NCI-H146 treated with DMSO at 0.1 percent for 48 hours (cell line): ENCODE results near the gene ZNRF1.
"Not testable (repeated sequence)": the region's sequence is repeated elsewhere in the genome, so short reads cannot be mapped to it uniquely, and the experiment has no call there.

Experiments used
- DNase-seq: peaks from one replicate; lab custom pipeline; 2025; ENCODE audit not compliant: unreplicated experiment; lab: John Stamatoyannopoulos, UW

The ZNRF1 gene

DNA sequence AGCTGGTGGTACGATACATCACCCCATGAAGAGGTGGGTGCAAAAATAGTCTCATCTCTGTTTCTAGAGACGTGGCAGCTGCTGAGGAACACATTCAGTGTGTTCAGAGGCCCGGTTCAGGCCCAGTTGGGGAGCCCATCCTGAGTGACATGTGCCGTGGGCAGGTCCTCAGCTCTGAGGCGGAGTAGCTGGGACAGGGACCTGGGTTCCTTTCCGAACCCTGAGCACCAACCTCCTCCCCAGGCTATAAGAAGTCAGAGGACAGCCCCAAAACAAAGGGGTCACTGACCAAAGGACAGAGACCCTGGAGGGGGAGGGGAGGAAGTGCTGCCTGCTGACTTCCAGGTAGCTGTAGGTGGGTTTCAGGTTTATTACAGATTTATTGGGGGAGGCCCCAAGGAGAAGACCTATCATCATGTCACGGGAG is 112.7 kb downstream of the ZNRF1 start:
- no peak for DNase-seq

- no peak for DNase-seq
Observed at GRCh38 chr16:75111961-75112733, 113.3 kb downstream of the ZNRF1 start.

- no peak for DNase-seq
Observed at GRCh38 chr16:75112734-75113491, 114.1 kb downstream of the ZNRF1 start.

- DNase-seq, result no peak
Observed at GRCh38 chr16:75113541-75114121, 114.8 kb downstream of the ZNRF1 start.

DNA sequence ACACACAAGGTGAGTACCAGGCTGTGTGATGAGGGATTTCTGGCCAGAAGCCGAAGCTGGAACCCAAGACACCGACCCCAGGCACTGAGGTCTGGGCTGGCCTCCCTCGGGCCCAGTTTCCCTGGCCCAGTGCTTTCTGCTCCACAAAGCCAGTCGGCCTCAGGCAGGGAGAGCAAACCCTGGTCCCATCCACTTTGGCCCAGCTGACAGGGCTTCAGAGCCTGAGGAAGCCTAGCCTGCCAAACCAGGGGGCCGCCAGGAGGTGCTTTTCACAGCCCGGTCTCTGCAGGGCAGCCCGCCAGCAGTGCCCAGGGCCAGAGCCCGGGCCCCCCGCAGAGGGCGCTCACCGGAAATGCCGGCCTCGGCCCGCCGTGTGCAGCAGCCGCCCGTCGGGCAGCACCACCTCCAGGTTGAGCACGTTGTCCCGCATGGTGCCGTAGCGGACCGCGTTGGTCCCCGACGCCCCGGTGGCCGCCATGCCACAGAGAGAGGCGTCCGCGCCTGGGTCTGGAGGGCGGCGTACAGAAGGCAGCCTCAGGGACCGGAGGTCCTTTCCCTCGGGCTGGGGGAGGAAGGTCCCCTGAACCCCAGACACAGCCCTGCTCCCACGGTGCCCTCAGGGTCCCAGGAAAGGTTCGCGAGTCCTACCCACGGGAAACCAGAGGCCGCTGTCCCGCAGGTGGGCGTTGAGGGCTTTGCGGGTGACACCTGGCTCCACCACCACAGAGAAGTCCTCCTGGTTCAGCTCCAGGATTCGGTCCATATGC is 115.5 kb downstream of the ZNRF1 start:
- DNase-seq, result no peak

GRCh38 chr16:75114946-75115825 is 116.4 kb downstream of the ZNRF1 start:
- DNase-seq, result no peak

GRCh38 chr16:75116081-75116910 is 117.5 kb downstream of the ZNRF1 start, which contains the start of gene LDHD:
TSS of gene LDHD (minus strand) at chr16:75116780. CDS start at chr16:75116720, 60 bp downstream.
- DNase-seq, result no peak

DNA sequence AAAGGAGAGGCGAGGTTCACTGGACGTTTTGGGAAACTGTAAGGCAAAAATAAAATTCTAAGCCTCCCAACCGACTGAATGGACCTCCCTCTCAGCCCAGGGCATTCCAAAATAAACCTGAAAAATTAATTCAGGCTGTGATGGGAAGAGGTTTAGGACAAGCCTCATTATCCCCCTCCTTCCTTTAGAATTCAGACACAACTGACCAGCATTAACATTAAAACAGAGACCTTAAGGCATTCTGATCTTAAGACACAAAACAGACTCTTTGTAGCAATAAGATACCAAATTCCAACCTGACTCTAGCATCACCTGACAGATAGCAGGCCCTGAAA is 118.1 kb downstream of the ZNRF1 start:
- DNase-seq, result no peak

GRCh38 chr16:75118943-75119539 is 120.2 kb downstream of the ZNRF1 start:
- DNase-seq, result no peak

- DNase-seq, result no peak
Observed at GRCh38 chr16:75120253-75120652, 121.4 kb downstream of the ZNRF1 start.

- DNase-seq, result no peak
Observed at GRCh38 chr16:75121949-75122568, 123.2 kb downstream of the ZNRF1 start.

DNA sequence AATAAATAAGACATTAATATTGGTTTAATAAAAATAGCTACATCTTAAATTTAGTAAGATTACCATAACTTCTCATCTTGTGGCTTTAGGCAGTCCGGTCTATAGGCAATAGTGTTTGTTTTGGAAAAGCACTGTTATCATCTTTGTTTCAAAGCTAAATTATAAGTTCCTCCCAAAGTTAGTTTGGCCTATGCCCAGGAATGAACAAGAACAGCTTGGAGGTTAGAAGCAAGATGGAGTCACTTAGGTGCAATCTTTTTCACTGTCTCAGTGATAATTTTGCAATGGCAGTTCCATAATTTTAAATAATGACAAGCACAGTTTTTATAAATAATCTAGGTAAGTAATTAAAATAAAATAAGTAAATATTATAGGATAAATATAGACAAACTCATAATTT is 123.8 kb downstream of the ZNRF1 start:
- no peak for DNase-seq

DNA sequence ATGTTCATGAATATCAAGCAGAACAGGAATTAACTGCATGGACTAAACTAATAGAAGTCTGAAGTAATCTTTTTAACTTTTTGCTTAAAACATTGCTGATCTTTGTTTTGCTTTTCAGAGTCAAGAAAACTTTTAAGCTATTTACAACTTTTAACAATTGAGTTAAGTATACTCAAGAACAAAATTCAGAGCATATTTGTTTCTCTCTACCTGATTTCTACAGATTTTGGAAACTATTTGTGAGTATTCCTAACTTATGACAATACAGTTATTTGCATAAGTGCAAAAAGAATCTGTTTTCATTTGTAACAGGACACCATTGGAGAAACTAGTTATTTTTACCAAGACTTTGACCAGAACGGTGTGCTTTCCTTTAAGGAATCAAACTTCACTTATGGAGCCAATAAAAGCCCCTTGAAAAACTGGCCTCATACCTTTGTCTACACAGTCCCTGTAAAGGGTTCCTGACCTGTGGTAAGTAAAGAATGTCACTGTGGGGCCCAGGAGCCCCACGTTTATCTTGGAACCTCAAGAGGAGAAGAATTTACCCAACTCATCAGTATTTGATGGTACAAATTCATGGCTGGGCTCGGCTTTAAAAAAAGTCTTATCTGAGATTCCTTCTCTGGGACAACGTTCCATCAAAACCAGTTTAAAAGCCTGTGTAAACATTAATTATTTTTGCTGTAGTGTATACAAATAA is 129.0 kb downstream of the ZNRF1 start:
- no peak for DNase-seq

DNA sequence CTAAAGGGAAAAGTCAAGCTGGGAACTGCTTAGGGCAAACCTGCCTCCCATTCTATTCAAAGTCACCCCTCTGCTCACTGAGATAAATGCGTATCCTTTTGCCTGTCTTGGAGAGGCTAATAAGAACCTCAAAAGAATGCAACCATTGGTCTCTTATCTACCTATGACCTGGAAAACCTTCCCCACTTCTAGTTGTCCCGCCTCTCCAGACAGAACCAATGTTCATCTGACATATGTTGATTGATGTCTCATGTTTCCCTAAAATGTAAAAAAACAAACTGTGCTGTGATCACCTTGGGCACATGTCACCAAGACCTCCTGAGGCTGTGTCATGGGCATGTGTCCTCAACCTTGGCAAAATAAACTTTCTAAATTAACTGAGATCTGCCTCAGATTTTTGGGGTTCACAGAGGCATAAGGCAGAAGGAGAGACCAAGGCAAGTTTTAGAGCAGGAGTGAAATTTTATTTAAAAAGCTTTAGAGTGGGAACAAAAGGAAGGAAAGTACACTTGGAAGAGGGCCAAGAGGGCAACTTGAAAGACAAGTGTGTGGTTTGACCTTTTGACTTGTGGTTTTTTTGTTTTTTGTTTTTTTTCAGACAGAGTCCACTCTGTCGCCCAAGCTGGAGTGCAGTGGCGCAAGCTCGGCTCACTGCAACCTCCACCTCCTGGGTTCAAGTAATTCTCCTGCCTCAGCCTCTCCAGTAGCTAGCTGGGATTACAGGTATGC is 130.8 kb downstream of the ZNRF1 start:
- not testable (repeated sequence) for DNase-seq

DNA sequence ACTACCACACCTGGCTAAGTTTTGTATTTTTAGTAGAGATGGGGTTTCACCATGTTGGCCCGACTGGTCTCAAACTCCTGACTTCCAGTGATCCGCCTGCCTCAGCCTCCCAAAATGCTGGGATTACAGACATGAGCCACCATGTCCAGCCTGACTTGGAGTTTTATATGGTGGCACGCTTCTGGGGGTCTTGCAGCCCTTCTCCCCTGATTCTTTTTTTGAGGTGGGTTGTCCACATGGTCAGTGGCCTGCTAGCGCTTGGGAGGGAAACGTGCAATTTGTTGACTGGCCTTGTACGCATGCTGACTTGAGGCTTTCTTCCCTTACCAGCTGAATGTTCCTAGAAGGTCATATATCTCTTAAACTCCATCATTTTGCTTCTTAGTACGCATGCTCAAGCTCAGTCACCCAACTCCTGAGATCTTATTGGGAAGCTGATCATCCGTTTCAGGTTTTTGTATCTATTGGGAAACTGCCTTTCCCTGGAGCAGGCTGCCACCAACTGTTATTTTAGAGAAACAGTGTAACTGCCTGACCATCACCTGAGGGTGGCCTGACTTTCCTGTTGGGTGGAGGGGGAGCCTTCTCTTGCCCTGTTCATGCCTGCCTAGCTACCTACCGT is 131.4 kb downstream of the ZNRF1 start:
- DNase-seq, result no peak

DNA sequence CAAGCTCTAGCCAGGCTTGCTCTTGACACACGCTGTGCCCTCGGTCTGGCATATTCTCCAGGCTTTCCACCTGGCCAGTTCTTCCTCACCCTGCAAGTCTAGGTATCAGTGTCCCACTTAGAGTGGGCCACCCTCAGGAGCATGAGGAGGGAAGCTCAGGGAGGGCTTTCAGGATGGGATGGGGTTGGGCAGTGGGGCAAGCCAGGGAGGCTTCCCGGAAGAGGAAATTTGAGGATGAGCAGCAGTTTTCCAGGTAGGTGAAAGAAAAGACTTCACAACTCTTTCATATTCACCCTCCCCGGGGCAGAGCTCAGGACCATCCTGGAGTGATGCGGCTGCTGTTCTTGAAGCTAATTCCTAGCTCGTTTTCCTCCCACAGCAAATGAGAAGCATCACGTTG is 132.3 kb downstream of the ZNRF1 start:
- DNase-seq, result no peak

- DNase-seq, result no peak
Observed at GRCh38 chr16:75138233-75138632, 139.4 kb downstream of the ZNRF1 start.
